HG03521 (cell line): Measurements from ENCODE around the gene SMG6.
"Not testable (repeated sequence)": the region's sequence is repeated elsewhere in the genome, so short reads cannot be mapped to it uniquely, and the experiment has no call there.

Source experiments
- ATAC-seq: cut with Tn5 transposase; IDR thresholded peaks from one replicate; pipeline ENCODE4 v1.9.1; 2021; ENCODE audit warnings: mild to moderate bottlenecking, moderate library complexity; ENCODE audit not compliant: unreplicated experiment

The SMG6 gene

GRCh38 chr17:2017274-2017941 is 286.2 kb downstream of the SMG6 start:
- no peak for ATAC-seq

- ATAC-seq: no peak
Observed at GRCh38 chr17:2016494-2016893, 287.1 kb downstream of the SMG6 start.

GRCh38 chr17:2015314-2015713 is 288.3 kb downstream of the SMG6 start:
- ATAC-seq: no peak

GRCh38 chr17:2013994-2014317 is 289.6 kb downstream of the SMG6 start:
- no peak for ATAC-seq

GRCh38 chr17:2013220-2013993 is 290.2 kb downstream of the SMG6 start:
- ATAC-seq: not testable (repeated sequence)

- no peak for ATAC-seq
Observed at GRCh38 chr17:2012499-2012898, 291.1 kb downstream of the SMG6 start.

- ATAC-seq: no peak
Observed at GRCh38 chr17:2011411-2012371, 291.9 kb downstream of the SMG6 start.
